Adrenal gland (tissue), 12 donors: ENCODE measurements around the gene KPNA3. TPM values are rescaled to one million over a fixed set of nuclear protein-coding genes. Genes with fewer than 3 reads are reported as not detected.

ENCODE experiments used
- DNase-seq, 7 donors: peaks; one replicate each; pipeline ENCODE4 v3.0.0-alpha.2; 2019 to 2020
- H3K27ac ChIP-seq, 5 donors: fragments of 200-600 bp; sonication (generic) in 4 of 5; 1 replicate in 3 of 5; 2 replicates in 2 of 5; pipeline versions ENCODE4 v1.5.1 to v1.8.0; 2016 to 2020; ENCODE audit warnings: mild to moderate bottlenecking in 1 of 5
- H3K27me3 ChIP-seq: fragments of 200-600 bp; 2 replicates; pipeline ENCODE4 v1.8.0; 2021
- H3K36me3 ChIP-seq, 2 donors: fragments of 200-600 bp; replicated peaks in 1 of 2; 1 replicate in 1 of 2; 2 replicates in 1 of 2; pipeline versions ENCODE4 v1.5.1 to v1.8.0; 2018 to 2022
- H3K4me1 ChIP-seq, 2 donors: fragments of 200-600 bp; replicated peaks in 1 of 2; 1 replicate in 1 of 2; 2 replicates in 1 of 2; pipeline versions ENCODE4 v1.5.1 to v1.8.0; 2018 to 2021
- H3K4me3 ChIP-seq, 4 donors: fragments of 200-600 bp; sonication (generic) in 3 of 4; one replicate each; pipeline ENCODE4 v1.5.1; 2016 to 2018
- H3K9me3 ChIP-seq, 3 donors: fragments of 200-600 bp; sonication (generic) in 1 of 3; replicated peaks in 1 of 3; 1 replicate in 2 of 3; 2 replicates in 1 of 3; pipeline versions ENCODE4 v1.5.1 to v1.8.0; 2016 to 2021
- POLR2A ChIP-seq, 2 donors: fragments of 450-650 bp; IDR thresholded peaks; one replicate each; pipeline ENCODE4 v1.6.1; 2017; ENCODE audit warnings: antibody characterized with exemption in 2 of 2, mild to moderate bottlenecking in 2 of 2, moderate library complexity in 1 of 2
- WGBS, 4 donors: extraction: QIAGEN DNeasy Blood & Tissue Kit in 2 of 4; methylation state at CpG; one replicate each; pipeline versions ENCODE4 v1.1.5 to v1.1.7; 2013 to 2017; 5-methylcytosine and 5-hydroxymethylcytosine counted together
- intact Hi-C, 2 donors: fragments of 100-400 bp; cut with DNase I; formaldehyde crosslinking; loops; one replicate each; pipeline versions ENCODE4 v1.14.1 to v1.15.0; 2022 to 2023
- polyA plus RNA-seq, 3 donors: library from polyadenylated mRNA; stranded (reverse); fragments of 200-250 nt in 2 of 3; fragments of 350-450 nt in 1 of 3; fragmentation: Illumina TruSeq in 1 of 3; extraction: RNeasy Lipid Tissue Mini Kit (QIAGEN cat#74804) in 1 of 3; gene quantifications; one replicate each; pipeline ENCODE4 v1.2.3, GENCODE V29; 2013 to 2014
- total RNA-seq, 9 donors: library from RNA; depleted of rRNA in 4 of 9; stranded (reverse); fragments of >200 nt in 4 of 9; fragments of 120-200 nt in 1 of 9; fragmentation: NEBNext Ultra II Directional in 1 of 9; extraction: Animal tissue kit (Norgen Biotek cat#: 25700) in 1 of 9; gene quantifications; one replicate each; pipeline versions ENCODE4 v1.1.0 to v1.2.4, GENCODE V29; 2013 to 2023
- TF ChIP-seq, protein P1 (sequence below), 6 experiments: fragments of 450-650 bp in 4 of 6; fragments of 200-600 bp in 2 of 6; sonication (generic) in 1 of 6; IDR thresholded peaks; 1 replicate in 5 of 6; 2 replicates in 1 of 6; pipeline versions ENCODE4 v1.5.1 to v1.8.0; 2016 to 2021; ENCODE audit warnings: antibody characterized with exemption in 6 of 6, mild to moderate bottlenecking in 2 of 6, moderate library complexity in 1 of 6
- donor health status: healthy with polysubstance abuse.
- donor health status: Bipolar disorder and iron deficiency.
- donor health status: DM: yes; HTN: yes; CAD: no.
- donor health status: DM: no; HTN: no; CAD: no.
- donor health status: DM: no; HTN: no; CAD: no.
- donor health status: DM: yes; HTN: yes; CAD: no.

The KPNA3 gene
- total and polyA plus RNA-seq, 12 donors: 8.6 to 43.8 (median 20.5) TPM

GRCh38 chr13:49654011-49654410, 138.5 kb downstream of the KPNA3 start:
- TF ChIP-seq POLR2A (IDR thresholded peaks at IDR 0.05): no peak
- TF ChIP-seq, protein P1, sequence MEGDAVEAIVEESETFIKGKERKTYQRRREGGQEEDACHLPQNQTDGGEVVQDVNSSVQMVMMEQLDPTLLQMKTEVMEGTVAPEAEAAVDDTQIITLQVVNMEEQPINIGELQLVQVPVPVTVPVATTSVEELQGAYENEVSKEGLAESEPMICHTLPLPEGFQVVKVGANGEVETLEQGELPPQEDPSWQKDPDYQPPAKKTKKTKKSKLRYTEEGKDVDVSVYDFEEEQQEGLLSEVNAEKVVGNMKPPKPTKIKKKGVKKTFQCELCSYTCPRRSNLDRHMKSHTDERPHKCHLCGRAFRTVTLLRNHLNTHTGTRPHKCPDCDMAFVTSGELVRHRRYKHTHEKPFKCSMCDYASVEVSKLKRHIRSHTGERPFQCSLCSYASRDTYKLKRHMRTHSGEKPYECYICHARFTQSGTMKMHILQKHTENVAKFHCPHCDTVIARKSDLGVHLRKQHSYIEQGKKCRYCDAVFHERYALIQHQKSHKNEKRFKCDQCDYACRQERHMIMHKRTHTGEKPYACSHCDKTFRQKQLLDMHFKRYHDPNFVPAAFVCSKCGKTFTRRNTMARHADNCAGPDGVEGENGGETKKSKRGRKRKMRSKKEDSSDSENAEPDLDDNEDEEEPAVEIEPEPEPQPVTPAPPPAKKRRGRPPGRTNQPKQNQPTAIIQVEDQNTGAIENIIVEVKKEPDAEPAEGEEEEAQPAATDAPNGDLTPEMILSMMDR (IDR thresholded peaks at IDR 0.05): no peak
- DNase-seq: no peak
- no peaks in the 10 kb centered on the region for H3K9me3 ChIP-seq
- H3K27ac ChIP-seq: no peak overlapping the region
- no peaks in the 10 kb centered on the region for H3K4me1 ChIP-seq
- no peak overlapping the region for H3K4me3 ChIP-seq
- intact Hi-C loops: no loop called here
- no peaks in the 10 kb centered on the region for H3K27me3 ChIP-seq
- WGBS, 4 donors: 88 to 91% (median 90%) methylated on average over 3 of the region's 3 CpGs
- no peaks in the 10 kb centered on the region for H3K36me3 ChIP-seq

DNA sequence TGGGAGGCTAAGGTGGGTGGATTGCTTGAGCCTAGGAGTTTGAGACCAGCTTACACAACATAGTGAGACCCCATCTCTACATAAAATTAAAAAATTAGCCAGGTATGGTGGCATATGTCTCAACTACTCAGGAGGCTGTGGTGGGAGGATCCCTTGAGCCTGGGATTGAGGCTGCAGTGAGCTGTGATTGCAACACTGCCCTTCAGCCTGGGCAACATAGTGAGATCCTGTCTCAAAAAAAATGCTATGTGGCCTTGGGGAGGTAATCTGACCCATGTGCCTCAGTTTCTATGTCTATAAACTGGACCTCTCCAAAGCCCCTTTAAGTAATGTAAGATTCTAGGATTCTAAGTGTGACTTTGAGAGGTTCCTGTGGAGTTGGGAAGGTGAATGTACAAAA, 139.0 kb downstream of the KPNA3 start:
- intact Hi-C loops: no loop called here
- DNase-seq: no peak
- TF ChIP-seq POLR2A (IDR thresholded peaks at IDR 0.05): no peak
- TF ChIP-seq, protein P1 (IDR thresholded peaks at IDR 0.05): no peak
- Histone ChIP-seq H3K4me3 (no peak overlapping the region), H3K27ac (no peak overlapping the region), H3K4me1 (no peaks in the 10 kb centered on the region), H3K36me3 (no peaks in the 10 kb centered on the region), H3K27me3 (no peaks in the 10 kb centered on the region), H3K9me3 (no peaks in the 10 kb centered on the region)

DNA sequence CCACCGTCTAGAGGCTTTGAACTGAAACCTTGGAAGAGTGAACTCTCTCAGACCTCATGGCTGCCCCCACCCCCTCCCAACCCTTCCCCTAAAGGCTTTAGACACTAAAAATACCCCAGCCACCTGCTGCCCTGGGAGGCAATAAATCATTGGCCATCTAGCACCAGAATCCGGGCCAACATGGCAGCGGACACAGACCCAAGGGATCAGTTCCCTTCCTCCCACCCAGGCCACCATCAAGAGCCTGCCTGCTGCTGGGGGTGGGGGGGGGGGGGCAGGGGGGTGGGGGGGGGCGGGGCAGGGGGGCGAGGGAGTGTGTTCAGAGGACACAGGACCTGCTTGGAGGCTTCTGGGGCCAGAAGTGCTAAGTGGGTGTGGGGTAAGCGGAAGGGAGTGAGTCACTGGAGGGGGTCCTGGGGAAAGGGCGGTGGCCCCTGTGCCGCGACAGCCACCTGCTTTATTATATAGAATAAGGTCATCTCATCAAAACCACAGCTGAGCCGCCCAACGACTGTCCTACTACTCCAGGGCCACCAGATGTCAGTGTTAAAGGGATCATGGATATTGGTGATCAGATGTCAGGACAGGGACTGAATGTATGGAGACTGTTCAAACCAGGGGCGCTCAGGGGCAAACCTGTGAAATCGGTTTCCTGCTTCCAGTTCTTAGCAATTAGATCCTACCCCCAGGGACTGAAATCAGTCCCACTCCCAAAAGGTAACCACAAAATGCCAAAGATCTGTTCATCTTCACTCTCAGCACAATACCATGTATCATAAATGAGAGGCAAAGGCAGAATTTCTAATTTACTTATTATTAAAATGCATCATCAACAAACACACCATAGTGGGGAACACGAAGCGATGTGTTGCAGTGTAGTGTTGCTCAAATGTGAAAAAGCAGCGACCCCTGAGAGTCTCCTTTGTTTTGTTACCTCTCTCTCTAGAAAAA, 139.9 kb downstream of the KPNA3 start:
- H3K9me3 ChIP-seq: no peaks in the 10 kb centered on the region
- no peaks in the 10 kb centered on the region for H3K4me1 ChIP-seq
- peak in 6 of 7 donors; percentile 28 to 67 (median 44) for DNase-seq
- no peaks in the 10 kb centered on the region for H3K36me3 ChIP-seq
- H3K27ac ChIP-seq: no peak overlapping the region
- no peak for TF ChIP-seq POLR2A (IDR thresholded peaks at IDR 0.05)
- TF ChIP-seq, protein P1 (IDR thresholded peaks at IDR 0.05): peak; percentile 36 to 56 (median 50)
- intact Hi-C loops: no loop called here
- no peaks in the 10 kb centered on the region for H3K27me3 ChIP-seq
- no peak overlapping the region for H3K4me3 ChIP-seq
- 28 to 46% (median 32%) methylated on average over 14 to 16 of the region's 16 CpGs for WGBS, 4 donors

DNA sequence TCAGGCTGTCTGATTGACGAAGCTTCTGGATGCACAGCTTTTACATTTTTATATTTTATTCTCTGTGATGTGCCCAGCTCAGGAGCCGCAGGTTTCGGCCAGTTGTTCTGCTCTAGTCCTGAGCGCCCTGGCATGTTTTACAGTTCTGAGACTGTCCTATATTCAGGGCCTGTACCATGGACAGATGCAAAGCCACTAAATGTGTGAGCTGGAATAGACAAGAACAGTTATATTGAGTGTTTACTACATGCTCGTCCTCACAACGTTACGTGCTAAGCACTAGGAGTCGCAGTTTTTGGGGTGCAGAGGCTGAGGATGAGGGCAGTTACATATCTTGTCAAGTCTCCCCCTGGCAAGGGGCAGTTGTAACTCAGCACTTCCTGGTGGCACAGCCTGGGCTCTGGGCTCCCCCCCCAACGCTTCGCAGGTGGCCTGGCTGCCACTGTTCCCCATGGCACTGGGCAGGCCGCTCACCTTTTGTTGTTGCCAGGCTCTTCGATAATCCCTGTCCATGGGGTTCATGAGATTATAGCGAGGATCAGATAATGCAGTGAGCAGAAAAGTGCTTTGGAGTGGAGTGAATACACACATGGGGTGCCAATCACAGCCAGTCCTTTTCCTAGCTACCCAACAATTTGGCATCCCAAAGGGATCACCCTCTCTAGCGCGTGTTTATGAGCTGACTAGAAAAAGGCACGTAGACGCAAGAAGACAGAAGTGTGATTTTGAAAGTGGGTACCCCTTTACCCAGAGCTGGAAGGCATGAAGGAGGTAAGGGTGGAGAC, 140.7 kb downstream of the KPNA3 start:
- DNase-seq: no peak
- TF ChIP-seq POLR2A (IDR thresholded peaks at IDR 0.05): no peak
- TF ChIP-seq, protein P1 (IDR thresholded peaks at IDR 0.05): no peak
- Histone ChIP-seq H3K36me3 (no peaks in the 10 kb centered on the region), H3K27me3 (no peaks in the 10 kb centered on the region), H3K4me1 (no peaks in the 10 kb centered on the region), H3K9me3 (no peaks in the 10 kb centered on the region), H3K4me3 (no peak overlapping the region), H3K27ac (no peak overlapping the region)
- intact Hi-C loops: no loop called here
- 79 to 88% (median 81%) methylated on average over 16 to 17 of the region's 17 CpGs for WGBS, 4 donors
